Spleen (tissue), 7 donors: ENCODE results near the gene TAF3.

ENCODE experiments used
- POLR2A ChIP-seq, 3 donors: fragments of 450-650 bp; IDR thresholded peaks; one replicate each; pipeline ENCODE4 v1.5.1; 2017; ENCODE audit warnings: antibody characterized with exemption in 3 of 3, mild to moderate bottlenecking in 1 of 3
- TF ChIP-seq, protein P1 (sequence below), 11 experiments: fragments of 200-600 bp in 7 of 11; fragments of 450-650 bp in 4 of 11; sonication (generic) in 4 of 11; IDR thresholded peaks in 8 of 11; conservative IDR thresholded peaks in 3 of 11; 1 replicate in 7 of 11; 2 replicates in 4 of 11; pipeline versions ENCODE4 v1.4.0 to v1.8.0; 2016 to 2021; ENCODE audit warnings: antibody characterized with exemption in 11 of 11, inconsistent platforms in 4 of 11, mild to moderate bottlenecking in 1 of 11
- donor health status: DM: no; HTN: no; CAD: no; lungs with moderate emphysema.
- donor health status: DM: no; HTN: no; CAD: no.
- donor health status: DM: no; HTN: no; CAD: no.

DNA sequence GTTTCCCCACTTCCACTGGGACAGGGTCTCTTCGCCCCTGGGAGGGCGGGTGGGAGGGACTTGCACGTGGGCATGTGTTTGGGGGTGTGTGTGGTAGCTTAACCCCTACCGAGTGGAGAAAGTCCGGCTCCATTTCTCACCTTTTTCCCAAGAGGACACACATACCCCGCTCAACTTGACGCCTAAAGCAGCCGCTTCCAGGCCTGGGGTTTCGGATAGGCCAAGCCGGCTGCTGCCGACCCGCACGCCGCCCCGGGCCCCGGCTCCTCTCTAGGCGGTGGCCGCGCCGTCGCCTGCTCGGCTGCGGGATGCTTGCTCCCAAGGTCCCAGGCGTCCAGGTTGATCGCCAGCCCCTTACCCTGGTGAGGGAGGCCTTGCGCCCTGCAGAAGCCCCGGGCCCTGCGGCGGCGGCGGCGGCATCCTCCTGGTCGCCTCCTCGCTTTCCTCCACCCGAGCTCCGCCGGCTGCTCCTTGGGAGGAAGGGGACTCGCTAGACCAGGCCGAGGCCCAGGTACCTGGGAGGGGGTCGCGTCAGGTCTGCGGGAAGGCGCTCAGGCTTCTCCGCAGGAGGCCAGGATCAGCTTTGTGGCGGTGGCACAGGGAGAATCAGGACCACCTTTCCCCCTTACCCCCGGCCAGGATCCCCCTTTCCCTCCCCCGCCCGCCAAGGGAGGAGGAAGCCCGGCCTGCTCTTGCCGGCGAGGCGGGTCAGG lies 233.0 kb downstream of the TAF3 start:
- TF ChIP-seq POLR2A (IDR thresholded peaks at IDR 0.05): no peak
- TF ChIP-seq, protein P1, sequence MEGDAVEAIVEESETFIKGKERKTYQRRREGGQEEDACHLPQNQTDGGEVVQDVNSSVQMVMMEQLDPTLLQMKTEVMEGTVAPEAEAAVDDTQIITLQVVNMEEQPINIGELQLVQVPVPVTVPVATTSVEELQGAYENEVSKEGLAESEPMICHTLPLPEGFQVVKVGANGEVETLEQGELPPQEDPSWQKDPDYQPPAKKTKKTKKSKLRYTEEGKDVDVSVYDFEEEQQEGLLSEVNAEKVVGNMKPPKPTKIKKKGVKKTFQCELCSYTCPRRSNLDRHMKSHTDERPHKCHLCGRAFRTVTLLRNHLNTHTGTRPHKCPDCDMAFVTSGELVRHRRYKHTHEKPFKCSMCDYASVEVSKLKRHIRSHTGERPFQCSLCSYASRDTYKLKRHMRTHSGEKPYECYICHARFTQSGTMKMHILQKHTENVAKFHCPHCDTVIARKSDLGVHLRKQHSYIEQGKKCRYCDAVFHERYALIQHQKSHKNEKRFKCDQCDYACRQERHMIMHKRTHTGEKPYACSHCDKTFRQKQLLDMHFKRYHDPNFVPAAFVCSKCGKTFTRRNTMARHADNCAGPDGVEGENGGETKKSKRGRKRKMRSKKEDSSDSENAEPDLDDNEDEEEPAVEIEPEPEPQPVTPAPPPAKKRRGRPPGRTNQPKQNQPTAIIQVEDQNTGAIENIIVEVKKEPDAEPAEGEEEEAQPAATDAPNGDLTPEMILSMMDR (IDR thresholded peaks at IDR 0.05 in 8 of 11, conservative IDR thresholded peaks at IDR 0.05 in 3 of 11): no peak
